Activated CD8-positive, alpha-beta memory T cell treated with anti-CD3 and anti-CD28 coated beads, Interleukin-2, amount 10 ng/mL, durations not matched to agents 7 days and 5 days (primary cell): ENCODE data around the gene EPC2. TPM values are rescaled to one million over a fixed set of nuclear protein-coding genes. Genes with fewer than 3 reads are reported as not detected.
A peak's percentile ranks its signal among the peaks of the same experiment; 100 is the strongest.
"Not testable (repeated sequence)": the region's sequence is repeated elsewhere in the genome, so short reads cannot be mapped to it uniquely, and the experiment has no call there.

ENCODE experiments used
- ATAC-seq: fragments of 150-1000 bp; cut with Tn5 transposase; one replicate; pipeline ENCODE4 v1.10.0; 2021; ENCODE audit warnings: moderate library complexity
- CTCF ChIA-PET: fragments of 350-600 bp; sonication (Branson Sonifier 250); formaldehyde crosslinking; loops from one replicate; lab custom pipeline; 2021; ENCODE audit warnings: antibody characterized with exemption; lab: Charles Lee
- DNase-seq: peaks from one replicate; pipeline ENCODE4 v3.0.0-alpha.2; 2020
- H3K27ac Mint-ChIP-seq: one replicate; pipeline ENCODE4 v1.8.0; 2021; ENCODE audit warnings: mild to moderate bottlenecking, mixed read lengths
- H3K27me3 Mint-ChIP-seq: one replicate; pipeline ENCODE4 v1.8.0; 2021; ENCODE audit warnings: mixed read lengths
- H3K36me3 Mint-ChIP-seq: one replicate; pipeline ENCODE4 v1.8.0; 2021; ENCODE audit warnings: mild to moderate bottlenecking, mixed read lengths
- H3K4me1 Mint-ChIP-seq: one replicate; pipeline ENCODE4 v1.8.0; 2021; ENCODE audit warnings: mixed read lengths
- H3K4me3 Mint-ChIP-seq: one replicate; pipeline ENCODE4 v1.8.0; 2021; ENCODE audit warnings: mild to moderate bottlenecking, moderate library complexity, mixed read lengths
- H3K9me3 Mint-ChIP-seq: one replicate; pipeline ENCODE4 v1.8.0; 2022; ENCODE audit warnings: low read depth, mixed read lengths
- total RNA-seq, 2 experiments: library from RNA; stranded (reverse); gene quantifications; one replicate each; pipeline ENCODE4 v1.2.3, GENCODE V29; 2021

Gene EPC2
- total RNA-seq, 2 experiments from 2014 or later = 19.4 to 21.8 TPM

- no peak for ATAC-seq
- H3K27me3 Mint-ChIP-seq = no peaks in the 10 kb centered on the region
- peaks cover 23% of the 10 kb centered on the region for H3K36me3 Mint-ChIP-seq
- CTCF ChIA-PET = interaction anchor here (1.2 kb wide), 1 partner anchor 12 kb away, joined by 4 read pairs; no protein-coding TSS in a partner anchor
- H3K4me3 Mint-ChIP-seq = no peak overlapping the region
- H3K27ac Mint-ChIP-seq = no peak overlapping the region
- H3K4me1 Mint-ChIP-seq = peaks cover 2% of the 10 kb centered on the region
- H3K9me3 Mint-ChIP-seq = no peaks in the 10 kb centered on the region
- no peak for DNase-seq
Observed at GRCh38 chr2:148781544-148781943, 137.0 kb downstream of the EPC2 start.

DNA sequence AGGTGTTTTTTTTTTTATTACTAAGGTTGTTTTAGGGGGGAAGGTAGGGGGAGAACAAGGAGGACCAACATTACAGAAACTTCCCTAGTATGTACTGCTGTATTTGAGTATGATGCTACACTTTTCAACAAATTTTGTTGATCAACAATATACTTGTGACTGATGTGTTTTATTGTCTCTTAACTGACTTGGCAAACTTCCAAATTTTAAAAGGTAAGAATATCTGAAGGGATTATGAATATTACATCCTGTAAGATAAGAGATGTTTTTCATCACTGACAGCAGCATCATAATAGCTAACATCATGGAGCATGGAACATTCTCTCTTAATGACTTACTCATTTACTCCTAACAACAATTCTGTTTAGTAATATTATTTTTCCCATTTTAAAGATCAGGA lies 144.5 kb downstream of the EPC2 start:
- H3K4me3 Mint-ChIP-seq = no peak overlapping the region
- H3K36me3 Mint-ChIP-seq = peaks cover 34% of the 10 kb centered on the region
- DNase-seq = no peak

GRCh38 chr2:148790172-148790571 lies 145.6 kb downstream of the EPC2 start:
- H3K36me3 Mint-ChIP-seq = peaks cover 24% of the 10 kb centered on the region
- H3K4me1 Mint-ChIP-seq, DNase-seq, H3K27ac Mint-ChIP-seq, H3K4me3 Mint-ChIP-seq, H3K27me3 Mint-ChIP-seq, CTCF ChIA-PET, H3K9me3 Mint-ChIP-seq, ATAC-seq: not testable (repeated sequence)

More for the DNA sequence above, 144.5 kb downstream of the EPC2 start:
- Mint-ChIP-seq H3K27ac (no peak overlapping the region), H3K4me1 (no peaks in the 10 kb centered on the region), H3K9me3 (no peaks in the 10 kb centered on the region), H3K27me3 (no peaks in the 10 kb centered on the region)
- CTCF ChIA-PET = no interaction called here
- ATAC-seq = no peak

GRCh38 chr2:148794558-148794957 lies 150.0 kb downstream of the EPC2 start:
- Mint-ChIP-seq H3K27ac (no peak overlapping the region), H3K27me3 (peaks cover 19% of the 10 kb centered on the region), H3K4me3 (no peak overlapping the region), H3K36me3 (peaks cover 7% of the 10 kb centered on the region), H3K9me3 (no peaks in the 10 kb centered on the region), H3K4me1 (no peaks in the 10 kb centered on the region)
- DNase-seq = no peak
- no peak for ATAC-seq
- CTCF ChIA-PET = no interaction called here

- peaks cover 22% of the 10 kb centered on the region for H3K27me3 Mint-ChIP-seq
- DNase-seq (no peak), ATAC-seq (no peak)
- H3K4me3 Mint-ChIP-seq = no peak overlapping the region
- no peaks in the 10 kb centered on the region for H3K4me1 Mint-ChIP-seq
- no peak overlapping the region for H3K27ac Mint-ChIP-seq
- no peaks in the 10 kb centered on the region for H3K36me3 Mint-ChIP-seq
- H3K9me3 Mint-ChIP-seq = no peaks in the 10 kb centered on the region
- CTCF ChIA-PET = no interaction called here
Observed at GRCh38 chr2:148796735-148797512, 152.4 kb downstream of the EPC2 start.

DNA sequence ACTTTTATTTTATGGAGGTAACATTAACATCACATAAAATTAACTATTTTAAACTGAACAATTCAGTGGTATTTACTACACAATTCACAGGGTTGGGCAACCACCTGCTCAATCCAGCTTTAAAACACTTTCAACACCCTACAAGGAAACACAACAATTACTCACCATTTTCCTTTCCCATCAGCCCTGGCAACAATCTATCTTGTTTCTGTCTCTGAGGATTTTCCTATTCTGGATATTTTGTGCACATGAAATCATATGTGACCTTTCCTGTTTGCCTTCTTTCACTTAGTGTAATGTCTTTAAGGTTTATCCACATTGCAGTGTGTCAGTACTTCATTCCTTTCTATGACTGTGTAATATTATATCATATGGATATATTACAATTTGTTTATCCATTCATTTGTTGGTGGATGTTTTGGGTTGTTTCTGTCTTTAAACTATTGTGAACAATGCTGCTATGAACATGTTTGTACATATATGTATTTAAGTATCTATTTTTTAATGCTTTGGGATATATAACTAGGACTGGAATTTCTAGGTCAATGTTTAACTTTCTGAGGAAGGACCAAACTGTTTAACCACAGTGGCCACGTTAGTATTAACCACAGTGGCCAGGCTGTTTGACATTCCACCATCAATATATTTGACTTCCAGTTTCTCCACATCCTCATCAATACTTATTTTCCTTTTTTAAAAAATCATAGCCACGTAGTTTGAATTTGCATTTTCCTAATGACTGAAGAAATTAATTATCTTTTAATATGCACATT lies 158.1 kb downstream of the EPC2 start:
- H3K36me3 Mint-ChIP-seq = peaks cover 5% of the 10 kb centered on the region
- no peaks in the 10 kb centered on the region for H3K4me1 Mint-ChIP-seq
- no peak overlapping the region for H3K27ac Mint-ChIP-seq
- CTCF ChIA-PET = no interaction called here
- no peak overlapping the region for H3K4me3 Mint-ChIP-seq
- H3K9me3 Mint-ChIP-seq = peaks cover 6% of the 10 kb centered on the region
- ATAC-seq (no peak), DNase-seq (no peak)
- peaks cover 34% of the 10 kb centered on the region for H3K27me3 Mint-ChIP-seq

GRCh38 chr2:148810081-148810480 lies 165.5 kb downstream of the EPC2 start:
- CTCF ChIA-PET = no interaction called here
- H3K4me3 Mint-ChIP-seq = no peak overlapping the region
- H3K9me3 Mint-ChIP-seq = peaks cover 6% of the 10 kb centered on the region
- H3K36me3 Mint-ChIP-seq = peaks cover 5% of the 10 kb centered on the region
- H3K4me1 Mint-ChIP-seq = peaks cover 26% of the 10 kb centered on the region
- ATAC-seq (no peak), DNase-seq (no peak)
- H3K27ac Mint-ChIP-seq = no peak overlapping the region
- peaks cover 38% of the 10 kb centered on the region for H3K27me3 Mint-ChIP-seq

DNA sequence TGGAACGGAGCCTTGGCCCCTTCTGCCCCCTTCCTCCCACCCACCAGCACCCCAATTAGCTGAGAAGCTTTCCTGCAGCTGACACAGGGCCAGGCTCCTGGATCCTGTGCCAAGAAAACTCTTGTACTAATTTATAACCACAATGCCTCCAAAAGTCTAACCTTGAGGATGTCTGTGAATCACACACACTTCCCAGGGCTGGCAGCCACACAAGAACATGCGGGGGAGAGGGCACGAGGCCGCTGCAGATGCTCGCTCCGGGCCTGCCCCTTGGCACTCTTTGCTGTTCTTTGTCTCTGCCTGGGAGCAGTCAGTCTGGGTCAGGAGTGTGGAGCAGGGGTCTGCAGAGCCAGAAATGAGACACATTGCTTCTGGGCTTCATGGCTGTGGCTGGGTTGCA lies 167.8 kb downstream of the EPC2 start:
- ATAC-seq = no peak
- Mint-ChIP-seq H3K9me3 (peaks cover 2% of the 10 kb centered on the region), H3K4me1 (peaks cover 35% of the 10 kb centered on the region), H3K27me3 (peaks cover 54% of the 10 kb centered on the region), H3K4me3 (no peak overlapping the region), H3K27ac (no peak overlapping the region), H3K36me3 (peaks cover 1% of the 10 kb centered on the region)
- CTCF ChIA-PET = interaction anchor here (1.0 kb wide), 1 partner anchor 167 kb away, joined by 3 read pairs; no protein-coding TSS in a partner anchor
- DNase-seq = no peak

DNA sequence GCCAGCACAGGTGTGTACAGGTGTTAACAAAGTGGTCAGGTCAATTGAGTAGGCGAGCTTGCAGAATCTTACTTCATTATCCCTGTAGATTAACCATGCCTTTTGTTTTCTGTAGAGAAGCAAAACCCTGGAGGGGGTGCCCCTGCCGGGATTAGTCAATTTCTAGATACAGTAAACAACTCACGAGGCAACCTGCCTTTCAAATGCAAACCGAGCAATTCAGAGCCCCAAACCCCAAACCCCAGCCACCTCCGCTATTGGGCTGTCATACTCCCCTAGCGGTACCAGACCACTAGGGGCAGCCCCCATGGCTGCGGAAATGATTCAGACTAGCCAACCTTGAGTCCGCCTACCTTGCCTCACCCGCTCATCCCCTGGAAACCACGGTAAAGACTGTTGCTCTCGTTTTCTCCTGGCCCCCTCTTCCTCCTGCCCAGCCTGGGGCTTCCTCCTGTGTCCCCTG lies 169.1 kb downstream of the EPC2 start:
- Mint-ChIP-seq H3K4me3 (peak overlapping the region; percentile 55), H3K27ac (peak overlapping the region; percentile 87), H3K4me1 (peaks cover 37% of the 10 kb centered on the region), H3K27me3 (peaks cover 63% of the 10 kb centered on the region), H3K9me3 (no peaks in the 10 kb centered on the region), H3K36me3 (no peaks in the 10 kb centered on the region)
- ATAC-seq (peak; percentile 98), DNase-seq (peak; percentile 96)
- CTCF ChIA-PET = no interaction called here

- DNase-seq (no peak), ATAC-seq (peak; percentile 13)
- H3K4me1 Mint-ChIP-seq = peaks cover 37% of the 10 kb centered on the region
- CTCF ChIA-PET = interaction anchor here (0.6 to 1.5 kb wide), 4 partner anchors 14 to 113 kb away, joined by 3 to 4 read pairs (median 3); no protein-coding TSS in a partner anchor
- H3K36me3 Mint-ChIP-seq = peaks cover 2% of the 10 kb centered on the region
- peaks cover 63% of the 10 kb centered on the region for H3K27me3 Mint-ChIP-seq
- H3K4me3 Mint-ChIP-seq = peak overlapping the region; percentile 55
- no peaks in the 10 kb centered on the region for H3K9me3 Mint-ChIP-seq
- H3K27ac Mint-ChIP-seq = peak overlapping the region; percentile 87
Observed at GRCh38 chr2:148814143-148814859, 169.8 kb downstream of the EPC2 start.

DNA sequence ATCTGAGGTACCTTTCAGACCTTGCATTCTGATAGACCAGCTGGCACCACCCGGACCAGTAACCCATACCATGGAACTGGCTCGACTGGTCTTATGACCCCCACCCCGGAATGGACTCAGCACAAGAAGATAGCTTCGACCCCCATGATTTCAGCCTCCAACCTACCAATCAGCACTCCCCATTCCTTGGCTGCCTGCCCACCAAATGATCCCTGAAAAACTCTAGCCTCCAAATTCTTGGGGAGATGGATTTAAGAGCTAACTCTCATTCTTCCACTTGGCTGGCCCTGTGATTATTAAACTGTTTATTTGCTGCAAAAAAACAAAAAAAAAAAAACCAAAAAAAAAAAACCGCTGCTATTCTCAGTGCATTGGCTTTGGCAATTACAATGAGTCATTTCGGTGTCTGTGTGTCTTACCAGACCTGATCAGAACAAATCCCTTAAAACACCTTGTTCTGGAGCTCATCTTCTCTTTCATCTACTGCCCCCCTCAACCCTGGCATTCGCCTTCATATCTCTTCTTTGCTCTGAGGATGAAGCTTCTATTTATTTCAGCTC lies 170.4 kb downstream of the EPC2 start:
- Mint-ChIP-seq H3K9me3 (no peaks in the 10 kb centered on the region), H3K27ac (peak overlapping the region; percentile 87), H3K36me3 (peaks cover 2% of the 10 kb centered on the region), H3K4me3 (peak overlapping the region; percentile 55), H3K27me3 (peaks cover 66% of the 10 kb centered on the region), H3K4me1 (peaks cover 37% of the 10 kb centered on the region)
- no peak for ATAC-seq
- no peak for DNase-seq
- CTCF ChIA-PET = interaction anchor here (0.6 to 1.5 kb wide), 4 partner anchors 13 to 113 kb away, joined by 3 to 4 read pairs (median 3); no protein-coding TSS in a partner anchor

- peaks cover 2% of the 10 kb centered on the region for H3K36me3 Mint-ChIP-seq
- peaks cover 37% of the 10 kb centered on the region for H3K4me1 Mint-ChIP-seq
- CTCF ChIA-PET = no interaction called here
Observed at GRCh38 chr2:148816176-148816575, 171.6 kb downstream of the EPC2 start.

More at GRCh38 chr2:148816176-148816575, 171.6 kb downstream of the EPC2 start:
- Mint-ChIP-seq H3K4me3 (no peak overlapping the region), H3K27ac (no peak overlapping the region), H3K27me3 (peaks cover 64% of the 10 kb centered on the region), H3K9me3 (no peaks in the 10 kb centered on the region)
- ATAC-seq (no peak), DNase-seq (no peak)
